NCI-H1436 (cell line): ENCODE measurements around the gene MS4A4A.

Source experiments
- DNase-seq: peaks from one replicate; lab custom pipeline; 2025; lab: John Stamatoyannopoulos, UW

MS4A4A gene

GRCh38 chr11:60349990-60350389, 69.5 kb downstream of the MS4A4A start:
- no peak for DNase-seq

GRCh38 chr11:60357771-60358170, 77.3 kb downstream of the MS4A4A start:
- no peak for DNase-seq
